GM13977 (cell line): ENCODE results near the gene ATG9B.
"Not testable (repeated sequence)": the region's sequence is repeated elsewhere in the genome, so short reads cannot be mapped to it uniquely, and the experiment has no call there.

Source experiments
- DNase-seq: peaks from one replicate; pipeline ENCODE4 v3.0.0; 2012; ENCODE audit warnings: low spot score
- in situ Hi-C: fragments of 300-500 bp; cut with MboI; formaldehyde crosslinking; loops from one replicate; pipeline ENCODE4 v1.12.0; 2022; ENCODE audit warnings: low sequenced_read_pairs, low pct_unique_long_range_greater_than_20kb, mixed read lengths, inconsistent platforms; ENCODE audit not compliant: unreplicated experiment
- TF ChIP-seq, protein P1 (sequence below): IDR thresholded peaks from 2 replicates; pipeline ENCODE4 v1.5.1; 2012; ENCODE audit warnings: mild to moderate bottlenecking, control low read depth; ENCODE audit not compliant: insufficient read depth; ENCODE audit errors: extremely low read depth, missing control alignments

The ATG9B gene

GRCh38 chr7:151028948-151029501, 4.7 kb upstream of the ATG9B start:
- DNase-seq: no peak
- TF ChIP-seq, protein P1, sequence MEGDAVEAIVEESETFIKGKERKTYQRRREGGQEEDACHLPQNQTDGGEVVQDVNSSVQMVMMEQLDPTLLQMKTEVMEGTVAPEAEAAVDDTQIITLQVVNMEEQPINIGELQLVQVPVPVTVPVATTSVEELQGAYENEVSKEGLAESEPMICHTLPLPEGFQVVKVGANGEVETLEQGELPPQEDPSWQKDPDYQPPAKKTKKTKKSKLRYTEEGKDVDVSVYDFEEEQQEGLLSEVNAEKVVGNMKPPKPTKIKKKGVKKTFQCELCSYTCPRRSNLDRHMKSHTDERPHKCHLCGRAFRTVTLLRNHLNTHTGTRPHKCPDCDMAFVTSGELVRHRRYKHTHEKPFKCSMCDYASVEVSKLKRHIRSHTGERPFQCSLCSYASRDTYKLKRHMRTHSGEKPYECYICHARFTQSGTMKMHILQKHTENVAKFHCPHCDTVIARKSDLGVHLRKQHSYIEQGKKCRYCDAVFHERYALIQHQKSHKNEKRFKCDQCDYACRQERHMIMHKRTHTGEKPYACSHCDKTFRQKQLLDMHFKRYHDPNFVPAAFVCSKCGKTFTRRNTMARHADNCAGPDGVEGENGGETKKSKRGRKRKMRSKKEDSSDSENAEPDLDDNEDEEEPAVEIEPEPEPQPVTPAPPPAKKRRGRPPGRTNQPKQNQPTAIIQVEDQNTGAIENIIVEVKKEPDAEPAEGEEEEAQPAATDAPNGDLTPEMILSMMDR: no peak
- in situ Hi-C loops: no loop called here

- TF ChIP-seq, protein P1: peak; percentile 35
- DNase-seq: peak; percentile 100
- in situ Hi-C loops: no loop called here
Observed at GRCh38 chr7:151028131-151028947, 4.0 kb upstream of the ATG9B start, which contains the start of gene ABCB8. ABCB8 (plus strand) TSS chr7:151028450; CDS start chr7:151028516, 66 bp downstream.

DNA sequence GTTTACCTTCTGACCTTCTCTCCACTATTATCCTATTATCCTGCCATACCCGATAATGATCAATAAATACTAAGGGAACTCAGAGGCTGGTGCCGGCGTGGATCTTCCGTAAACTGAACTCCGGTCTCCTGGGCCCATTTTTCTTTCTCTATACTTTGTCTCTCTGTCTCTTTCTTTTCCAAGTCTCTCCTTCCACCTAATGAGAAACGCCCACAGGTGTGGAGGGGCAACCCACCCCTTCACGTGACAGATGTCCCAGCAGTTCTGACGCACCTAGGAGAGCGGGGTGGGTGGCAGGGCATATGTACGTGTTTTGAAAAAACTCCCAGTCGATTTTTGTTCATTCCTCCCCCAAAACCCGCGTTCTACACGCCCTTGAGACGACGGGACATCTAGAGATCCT, 3.4 kb upstream of the ATG9B start:
- in situ Hi-C loops, DNase-seq: not testable (repeated sequence)

DNA sequence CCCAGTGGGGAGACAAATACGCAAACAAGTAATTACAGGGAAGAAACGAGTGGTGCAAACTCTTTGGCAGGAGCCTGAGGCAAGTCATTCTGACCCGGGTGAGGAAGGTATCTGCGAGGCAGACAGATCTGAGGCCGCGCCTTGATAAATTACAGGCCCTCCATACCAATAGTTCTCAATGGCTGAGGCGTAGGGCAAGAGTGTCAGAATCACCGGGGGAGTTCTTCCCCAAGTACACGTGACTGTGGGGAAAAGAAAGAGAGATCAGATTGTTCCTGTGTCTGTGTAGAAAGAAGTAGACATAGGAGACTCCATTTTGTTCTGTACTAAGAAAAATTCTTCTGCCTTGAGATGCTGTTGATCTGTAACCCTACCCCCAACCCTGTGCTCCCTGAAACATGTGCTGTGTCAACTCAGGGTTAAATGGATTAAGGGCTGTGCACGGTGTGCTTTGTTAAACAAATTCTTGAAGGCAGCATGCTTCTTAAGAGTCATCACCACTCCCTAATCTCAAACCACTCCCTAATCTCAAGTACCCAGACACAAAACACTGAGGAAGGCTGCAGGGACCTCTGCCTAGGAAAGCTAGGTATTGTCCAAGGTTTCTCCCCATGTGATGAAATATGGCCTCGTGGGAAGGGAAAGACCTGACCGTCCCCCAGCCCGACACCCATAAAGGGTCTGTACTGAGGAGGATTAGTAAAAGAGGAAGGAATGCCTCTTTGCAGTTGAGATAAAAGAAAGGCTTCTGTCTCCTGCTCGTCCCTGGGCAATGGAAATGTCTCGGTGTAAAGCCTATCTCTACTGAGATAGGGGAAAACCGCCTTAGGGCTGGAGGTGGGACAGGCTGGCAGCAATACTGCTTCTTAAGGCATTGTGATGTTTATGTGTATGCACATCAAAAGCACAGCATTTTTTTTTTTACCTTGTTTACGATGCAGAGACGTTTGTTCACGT, 2.8 kb upstream of the ATG9B start:
- DNase-seq, in situ Hi-C loops: not testable (repeated sequence)

DNA sequence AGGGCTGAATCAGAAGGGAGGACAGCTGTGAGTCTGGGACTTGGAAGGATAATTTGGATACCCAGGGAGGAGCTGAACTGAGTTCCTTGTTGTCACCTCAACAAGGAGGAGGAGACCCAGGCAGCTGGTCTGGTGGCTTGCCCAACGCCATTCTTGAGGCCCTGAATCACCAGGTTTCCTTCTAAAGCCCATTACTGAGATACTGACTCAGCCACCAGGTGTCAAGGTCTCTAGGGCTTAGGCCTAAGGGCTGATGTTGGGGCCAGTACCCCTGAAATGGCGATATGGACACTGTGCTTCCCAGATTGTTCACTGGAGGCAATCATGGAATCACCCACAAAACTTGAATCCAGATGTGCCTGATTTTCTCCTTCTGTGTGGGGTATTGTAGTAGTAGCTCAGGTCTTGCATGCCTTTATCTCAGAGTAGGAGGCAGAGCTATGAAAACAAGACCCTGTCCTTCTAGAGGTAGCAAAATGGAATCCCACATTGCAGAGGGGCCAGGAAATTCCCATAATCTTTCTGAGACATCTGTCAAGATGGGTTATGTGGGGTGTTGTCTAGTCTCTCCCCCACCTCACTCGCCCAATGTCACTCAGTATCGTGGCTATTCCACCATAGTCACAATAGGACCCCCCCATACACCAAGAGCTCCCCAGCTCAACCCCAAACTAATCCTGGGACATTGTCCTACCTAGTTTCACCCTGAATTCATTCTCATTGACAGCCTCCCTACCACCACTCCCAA, 1.8 kb upstream of the ATG9B start:
- DNase-seq: no peak
- in situ Hi-C loops: no loop called here
- TF ChIP-seq, protein P1: no peak

GRCh38 chr7:151023232-151023631, 1.1 kb downstream of the ATG9B start:
- in situ Hi-C loops: no loop called here
- no peak for DNase-seq
- TF ChIP-seq, protein P1: no peak

- DNase-seq: no peak
- in situ Hi-C loops: no loop called here
- TF ChIP-seq, protein P1: no peak
Observed at GRCh38 chr7:151020231-151020630, 4.1 kb downstream of the ATG9B start.
